Measurements from ENCODE around the gene BAZ2B.

DNA sequence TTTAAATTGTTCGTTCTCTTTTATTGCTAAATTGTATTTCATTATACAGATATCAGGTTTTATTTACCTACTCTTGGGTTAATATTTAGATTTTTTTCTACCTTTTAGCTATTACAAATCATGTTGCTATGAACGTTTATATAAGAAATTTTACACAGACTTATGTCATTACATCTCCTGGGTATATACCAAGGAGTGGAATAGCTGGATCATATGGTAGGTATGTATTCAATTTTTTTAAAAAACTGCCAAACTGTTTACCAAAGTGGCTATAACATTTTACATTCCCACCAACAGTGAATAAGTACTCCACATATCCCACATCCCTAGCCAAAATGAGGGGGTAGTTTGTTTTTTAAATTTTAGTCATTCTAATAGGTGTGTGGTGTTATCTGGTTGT, 32.3 kb upstream of the BAZ2B start:
- TF ChIP-seq POLR2A (IDR thresholded peaks at IDR 0.05) (no peak), CTCF (IDR thresholded peaks at IDR 0.05) (no peak)

Measured in adrenal gland (tissue), 5 donors.